HG03575 (cell line): Measurements from ENCODE around the gene SEPTIN5.
"Not testable (repeated sequence)": the region's sequence is repeated elsewhere in the genome, so short reads cannot be mapped to it uniquely, and the experiment has no call there.

Experiments
- ATAC-seq: cut with Tn5 transposase; IDR thresholded peaks from one replicate; pipeline ENCODE4 v1.9.1; 2021; ENCODE audit not compliant: unreplicated experiment, insufficient number of reproducible peaks, low FRiP score; ENCODE audit errors: extremely low read depth

The SEPTIN5 gene

GRCh38 chr22:19717691-19718455 lies 3.6 kb downstream of the SEPTIN5 start:
- ATAC-seq: no peak

DNA sequence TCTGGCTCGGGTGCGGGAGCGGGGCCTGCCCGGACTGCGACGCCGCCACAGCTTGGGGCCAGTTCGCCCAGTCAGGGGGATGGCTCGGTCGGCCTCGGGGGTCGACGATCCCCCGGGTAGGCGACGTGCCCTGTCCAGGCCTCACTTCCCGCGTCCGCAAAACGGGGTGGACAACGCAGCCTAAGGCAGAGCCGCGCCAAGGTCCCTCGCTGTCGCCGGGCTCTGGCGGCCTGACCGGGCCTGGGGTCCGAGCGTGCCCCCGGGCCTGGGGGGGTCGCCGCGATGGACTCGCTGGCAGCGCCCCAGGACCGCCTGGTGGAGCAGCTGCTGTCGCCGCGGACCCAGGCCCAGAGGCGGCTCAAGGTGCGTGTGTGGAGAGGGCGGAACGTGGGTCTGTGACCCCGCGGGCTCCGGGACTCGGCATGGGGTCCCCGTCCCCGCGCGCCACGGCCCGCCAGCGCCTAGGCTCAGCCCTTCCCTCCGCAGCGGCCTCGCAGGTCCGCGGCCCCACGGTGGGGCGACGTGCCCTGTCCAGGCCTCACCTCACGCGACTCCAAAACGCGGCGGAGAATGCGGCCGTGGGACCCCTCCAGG lies 4.2 kb downstream of the SEPTIN5 start:
- no peak for ATAC-seq

GRCh38 chr22:19719050-19719482 lies 4.8 kb downstream of the SEPTIN5 start:
- no peak for ATAC-seq

DNA sequence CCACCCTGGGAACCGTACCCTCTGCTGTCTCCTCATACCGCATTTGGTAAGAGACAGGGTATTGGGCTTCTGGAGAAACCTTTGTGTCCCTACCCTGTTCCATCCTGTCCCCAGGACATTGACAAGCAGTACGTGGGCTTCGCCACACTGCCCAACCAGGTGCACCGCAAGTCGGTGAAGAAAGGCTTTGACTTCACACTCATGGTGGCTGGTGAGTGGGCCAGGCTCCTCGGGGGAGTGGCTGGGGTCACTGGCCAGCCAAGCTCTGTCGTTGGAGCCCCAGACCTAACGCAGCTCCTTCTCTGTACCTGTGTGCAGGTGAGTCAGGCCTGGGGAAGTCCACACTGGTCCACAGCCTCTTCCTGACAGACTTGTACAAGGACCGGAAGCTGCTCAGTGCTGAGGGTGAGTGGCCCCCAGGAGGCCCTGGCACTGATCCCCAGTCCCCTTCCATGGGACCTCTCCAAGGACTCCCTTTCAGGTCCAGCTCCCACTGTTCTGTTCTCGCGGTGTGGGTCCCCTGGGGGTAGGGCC lies 5.3 kb downstream of the SEPTIN5 start:
- no peak for ATAC-seq

DNA sequence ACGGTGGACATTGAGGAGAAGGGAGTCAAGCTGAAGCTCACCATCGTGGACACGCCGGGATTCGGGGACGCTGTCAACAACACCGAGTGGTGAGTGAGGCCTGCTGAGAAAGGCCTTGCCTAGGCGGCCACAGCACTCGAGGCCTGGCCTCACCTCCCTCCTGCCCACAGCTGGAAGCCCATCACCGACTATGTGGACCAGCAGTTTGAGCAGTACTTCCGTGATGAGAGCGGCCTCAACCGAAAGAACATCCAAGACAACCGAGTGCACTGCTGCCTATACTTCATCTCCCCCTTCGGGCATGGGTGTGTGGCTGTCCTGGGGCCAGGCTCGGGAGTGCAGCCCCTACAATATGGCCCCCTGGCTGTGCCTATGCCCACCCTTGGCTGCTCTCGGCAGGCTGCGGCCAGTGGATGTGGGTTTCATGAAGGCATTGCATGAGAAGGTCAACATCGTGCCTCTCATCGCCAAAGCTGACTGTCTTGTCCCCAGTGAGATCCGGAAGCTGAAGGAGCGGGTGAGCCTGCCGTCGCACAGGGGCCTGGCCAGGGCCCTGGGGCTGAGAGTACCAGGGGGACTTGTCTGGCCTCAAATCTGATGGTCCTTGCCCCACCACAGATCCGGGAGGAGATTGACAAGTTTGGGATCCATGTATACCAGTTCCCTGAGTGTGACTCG lies 6.0 kb downstream of the SEPTIN5 start:
- no peak for ATAC-seq

- no peak for ATAC-seq
These were observed 6.7 kb downstream of the SEPTIN5 start for GRCh38 chr22:19720999-19721329.

GRCh38 chr22:19721330-19722177 lies 7.3 kb downstream of the SEPTIN5 start:
- ATAC-seq: no peak

- ATAC-seq: no peak
These were observed 8.1 kb downstream of the SEPTIN5 start for GRCh38 chr22:19722178-19722981.

DNA sequence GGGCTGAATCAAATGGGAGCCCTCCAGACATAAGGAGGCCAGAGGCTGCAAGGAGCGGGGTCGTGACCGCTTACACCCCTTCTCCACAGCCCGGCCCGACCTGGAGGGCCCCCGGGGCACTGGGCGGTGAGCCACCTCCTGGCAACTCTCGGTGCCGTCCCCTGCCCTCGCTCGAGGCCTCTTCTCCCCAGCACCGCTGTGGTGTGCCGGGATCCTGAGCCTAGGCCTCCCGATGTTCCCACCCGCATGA lies 8.6 kb downstream of the SEPTIN5 start:
- no peak for ATAC-seq

DNA sequence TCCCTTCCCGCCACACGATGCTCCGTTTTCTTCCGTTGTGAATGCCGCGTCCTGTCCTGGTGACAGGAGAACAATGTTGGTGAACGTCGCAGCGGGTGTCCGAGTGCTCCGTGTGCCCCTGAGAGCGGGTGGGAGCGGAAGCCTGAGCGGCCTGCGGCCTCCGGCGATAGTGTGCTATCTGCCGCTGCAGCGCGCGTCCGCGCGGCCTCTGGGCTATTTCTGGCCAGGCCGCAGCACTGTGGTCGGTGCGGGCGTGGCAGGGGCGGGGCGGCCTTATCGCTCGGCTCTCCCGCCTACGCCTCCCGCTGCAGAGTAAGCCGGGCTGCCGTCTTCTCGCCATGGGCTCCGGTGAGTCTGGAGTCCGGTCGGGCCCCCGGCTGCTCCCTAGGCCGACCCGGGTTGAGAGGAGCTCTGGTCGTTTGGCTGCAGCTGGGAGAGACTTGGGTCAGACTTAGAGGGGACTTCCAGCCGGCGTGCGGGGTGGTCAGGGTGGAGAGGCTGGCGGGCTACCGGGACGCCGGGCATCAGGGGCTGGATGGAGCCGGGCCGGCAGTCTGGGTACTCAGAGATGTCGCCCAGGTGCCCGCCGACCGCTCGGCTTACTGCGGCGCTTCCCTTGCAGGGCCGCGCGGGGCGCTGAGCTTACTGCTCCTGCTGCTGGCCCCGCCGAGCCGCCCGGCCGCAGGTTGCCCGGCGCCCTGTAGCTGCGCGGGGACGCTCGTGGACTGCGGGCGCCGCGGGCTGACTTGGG lies 9.1 kb downstream of the SEPTIN5 start, which contains the start of gene GP1BB:
Gene GP1BB, plus strand, starts transcription at position 308 of the 751 bp plus-strand sequence. Its CDS starts 31 bp downstream, at position 339.
- ATAC-seq: no peak

DNA sequence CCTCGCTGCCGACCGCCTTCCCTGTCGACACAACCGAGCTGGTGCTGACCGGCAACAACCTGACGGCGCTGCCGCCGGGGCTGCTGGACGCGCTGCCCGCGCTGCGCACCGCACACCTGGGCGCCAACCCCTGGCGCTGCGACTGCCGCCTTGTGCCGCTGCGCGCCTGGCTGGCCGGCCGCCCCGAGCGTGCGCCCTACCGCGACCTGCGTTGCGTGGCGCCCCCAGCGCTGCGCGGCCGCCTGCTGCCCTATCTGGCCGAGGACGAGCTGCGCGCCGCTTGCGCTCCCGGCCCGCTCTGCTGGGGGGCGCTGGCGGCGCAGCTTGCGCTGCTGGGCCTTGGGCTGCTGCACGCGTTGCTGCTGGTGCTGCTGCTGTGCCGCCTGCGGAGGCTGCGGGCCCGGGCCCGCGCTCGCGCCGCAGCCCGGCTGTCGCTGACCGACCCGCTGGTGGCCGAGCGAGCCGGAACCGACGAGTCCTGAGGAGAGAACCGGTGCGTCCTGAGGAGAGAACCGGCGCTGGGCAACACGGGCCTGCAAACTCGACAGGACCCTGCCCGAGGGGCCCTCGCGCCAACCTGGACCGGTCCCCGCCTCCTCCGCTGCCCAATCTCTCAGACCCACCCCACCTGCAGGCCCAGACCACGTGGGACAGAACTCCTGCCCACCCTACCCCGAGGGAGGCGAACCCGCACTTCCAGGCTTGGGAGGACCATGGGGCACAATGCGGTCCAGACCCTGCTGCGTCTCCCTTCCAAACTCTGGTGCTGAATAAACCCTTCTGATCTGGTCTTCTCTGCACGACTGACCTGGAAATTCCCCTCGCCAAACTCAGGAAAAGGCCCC lies 9.9 kb downstream of the SEPTIN5 start:
- no peak for ATAC-seq

- ATAC-seq: no peak
These were observed 10.8 kb downstream of the SEPTIN5 start for GRCh38 chr22:19724927-19725661.

DNA sequence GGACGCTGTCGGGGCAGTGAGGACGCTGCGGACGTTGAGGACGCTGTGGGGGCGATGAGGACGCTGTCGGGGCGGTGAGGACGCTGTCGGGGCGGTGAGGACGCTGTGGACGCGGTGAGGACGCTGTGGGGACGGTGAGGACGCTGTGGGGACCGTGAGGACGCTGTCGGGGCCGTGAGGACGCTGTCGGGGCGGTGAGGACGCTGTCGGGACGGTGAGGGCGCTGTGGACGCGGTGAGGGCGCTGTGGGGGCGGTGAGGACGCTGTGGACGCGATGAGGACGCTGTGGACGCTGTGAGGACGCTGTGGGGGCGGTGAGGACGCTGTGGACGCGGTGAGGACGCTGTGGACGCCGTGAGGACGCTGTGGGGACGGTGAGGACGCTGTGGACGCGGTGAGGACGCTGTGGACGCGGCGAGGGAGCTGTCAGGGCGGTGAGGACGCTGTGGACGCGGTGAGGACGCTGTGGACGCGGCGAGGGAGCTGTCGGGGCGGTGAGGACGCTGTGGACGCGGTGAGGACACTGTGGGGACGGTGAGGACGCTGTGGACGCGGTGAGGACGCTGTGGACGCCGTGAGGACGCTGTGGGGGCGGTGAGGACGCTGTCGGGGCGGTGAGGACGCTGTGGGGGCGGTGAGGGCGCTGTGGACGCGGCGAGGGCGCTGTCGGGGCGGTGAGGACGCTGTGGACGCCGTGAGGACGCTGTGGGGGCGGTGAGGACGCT lies 11.9 kb downstream of the SEPTIN5 start:
- ATAC-seq: not testable (repeated sequence)

- no peak for ATAC-seq
These were observed 13.2 kb downstream of the SEPTIN5 start for GRCh38 chr22:19727310-19728150.

- ATAC-seq: no peak
These were observed 14.0 kb downstream of the SEPTIN5 start for GRCh38 chr22:19728271-19728670.
